OCI-LY1 (cell line): ENCODE results near the gene SCN1A.

Experiments used
- H2AFZ ChIP-seq: fragments of 200-600 bp; sonication (generic), shearing (Covaris generic); 2 replicates; pipeline ENCODE4 v1.6.0; 2014; ENCODE audit warnings: antibody characterized with exemption, mild to moderate bottlenecking, low read length
- H3F3A ChIP-seq: fragments of 200-600 bp; sonication (generic), shearing (Covaris generic); 2 replicates; pipeline ENCODE4 v1.6.0; 2014; ENCODE audit warnings: mild to moderate bottlenecking, antibody characterized with exemption, low read length, moderate library complexity; ENCODE audit not compliant: insufficient read depth
- H3K27ac ChIP-seq: fragments of 200-600 bp; sonication (generic); 2 replicates; pipeline ENCODE4 v1.5.1; 2014; ENCODE audit warnings: low read length, mixed run types, mild to moderate bottlenecking, low read depth; ENCODE audit not compliant: poor library complexity, severe bottlenecking
- H3K27me3 ChIP-seq: fragments of 200-600 bp; sonication (generic); 2 replicates; pipeline ENCODE4 v1.6.0; 2014; ENCODE audit warnings: antibody characterized with exemption, mild to moderate bottlenecking, low read length, moderate library complexity; ENCODE audit not compliant: insufficient read depth
- H3K36me3 ChIP-seq: fragments of 200-600 bp; sonication (generic); 2 replicates; pipeline ENCODE4 v1.6.1; 2014; ENCODE audit warnings: mild to moderate bottlenecking, antibody characterized with exemption, low read length, moderate library complexity, mixed read lengths; ENCODE audit not compliant: insufficient read depth
- H3K4me1 ChIP-seq: fragments of 200-600 bp; sonication (generic); 2 replicates; pipeline ENCODE4 v1.5.1; 2014; ENCODE audit warnings: mild to moderate bottlenecking, low read length, moderate library complexity; ENCODE audit not compliant: insufficient read depth, severe bottlenecking
- H3K4me2 ChIP-seq: fragments of 200-600 bp; sonication (generic), shearing (Covaris generic); 2 replicates; pipeline ENCODE4 v1.6.1; 2014; ENCODE audit warnings: low read length
- H3K4me3 ChIP-seq: fragments of 200-600 bp; sonication (generic); 2 replicates; pipeline ENCODE4 v1.5.1; 2014; ENCODE audit warnings: low read length, low read depth, mild to moderate bottlenecking, mixed read lengths; ENCODE audit not compliant: poor library complexity, severe bottlenecking
- H3K79me2 ChIP-seq: fragments of 200-600 bp; shearing (Covaris generic); 2 replicates; pipeline ENCODE4 v1.6.1; 2016; ENCODE audit warnings: mixed run types, low read length, mixed read lengths; ENCODE audit not compliant: insufficient read depth
- H3K9ac ChIP-seq: fragments of 200-600 bp; sonication (generic), shearing (Covaris generic); 2 replicates; pipeline ENCODE4 v1.6.1; 2014; ENCODE audit warnings: mild to moderate bottlenecking, low read length, mixed read lengths
- H3K9me2 ChIP-seq: fragments of 200-600 bp; sonication (generic), shearing (Covaris generic); 2 replicates; pipeline ENCODE4 v1.6.1; 2014; ENCODE audit warnings: low read depth, mild to moderate bottlenecking, low read length, mixed read lengths
- H3K9me3 ChIP-seq: fragments of 200-600 bp; shearing (Covaris generic); 2 replicates; pipeline ENCODE4 v1.6.1; 2014; ENCODE audit warnings: low read length, mixed read lengths
- H4K20me1 ChIP-seq: fragments of 200-600 bp; sonication (generic), shearing (Covaris generic); 2 replicates; pipeline ENCODE4 v1.6.0; 2016; ENCODE audit warnings: mild to moderate bottlenecking, low read length; ENCODE audit not compliant: insufficient read depth
- CTCF ChIP-seq: fragments of 200-600 bp; sonication (generic), shearing (Covaris generic); IDR thresholded peaks from 2 replicates; pipeline ENCODE4 v1.5.1; 2017; ENCODE audit warnings: mild to moderate bottlenecking, antibody characterized with exemption, low read length, moderate library complexity, mixed read lengths
- EZH2 ChIP-seq: fragments of 200-600 bp; sonication (generic), shearing (Covaris generic); IDR thresholded peaks from 2 replicates; pipeline ENCODE4 v1.8.0; 2017; ENCODE audit warnings: borderline replicate concordance, mixed run types, mild to moderate bottlenecking, antibody characterized with exemption, low read length, moderate library complexity, mixed read lengths

SCN1A gene

DNA sequence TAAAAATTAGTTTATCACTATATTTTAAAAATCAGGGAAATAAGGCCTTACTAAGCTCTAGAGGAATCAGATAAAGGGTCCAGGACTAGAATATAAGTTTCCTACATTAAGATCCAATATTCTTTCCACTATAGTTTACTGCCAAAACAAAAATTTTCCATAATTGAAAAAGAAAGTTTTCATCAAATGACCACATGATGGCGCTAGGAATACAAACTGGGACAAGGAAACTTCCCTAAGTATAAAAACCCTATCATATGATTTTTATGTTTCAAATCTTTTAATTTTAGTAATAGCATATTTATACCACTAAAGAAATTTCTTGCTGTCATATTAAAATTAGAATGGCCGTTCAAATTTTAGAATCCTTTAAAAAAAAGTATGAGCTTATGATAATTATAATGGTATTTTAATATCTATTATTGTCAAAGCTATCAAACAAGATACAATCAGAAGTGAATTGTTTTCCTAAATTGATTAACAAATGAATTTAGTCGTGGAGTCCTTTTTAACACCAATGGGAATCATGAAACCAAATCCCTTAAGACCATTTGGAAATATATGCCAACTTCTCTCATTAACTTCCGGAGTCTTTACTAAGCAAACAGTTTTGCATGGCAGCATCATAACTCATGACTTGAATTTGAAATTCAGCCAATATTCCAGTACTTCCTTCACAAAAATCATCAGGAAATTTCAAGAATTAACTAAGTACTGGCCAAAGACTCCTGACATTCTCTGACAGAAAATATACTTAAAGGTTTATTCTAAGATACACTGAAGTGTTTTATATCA is 70.3 kb downstream of the SCN1A start:
- Histone ChIP-seq H3K4me1 (no peaks in the 10 kb centered on the region), H2AFZ (no peak overlapping the region), H3K4me3 (no peak overlapping the region), H3K9ac (no peak overlapping the region), H3K9me2 (no peaks in the 10 kb centered on the region), H3K79me2 (no peaks in the 10 kb centered on the region), H3K9me3 (no peaks in the 10 kb centered on the region), H4K20me1 (no peaks in the 10 kb centered on the region), H3K4me2 (no peak overlapping the region), H3K27me3 (no peaks in the 10 kb centered on the region), H3K27ac (no peak overlapping the region), H3F3A (no peaks in the 10 kb centered on the region), H3K36me3 (no peaks in the 10 kb centered on the region)
- TF ChIP-seq CTCF (peak; percentile 55), EZH2 (no peak)

DNA sequence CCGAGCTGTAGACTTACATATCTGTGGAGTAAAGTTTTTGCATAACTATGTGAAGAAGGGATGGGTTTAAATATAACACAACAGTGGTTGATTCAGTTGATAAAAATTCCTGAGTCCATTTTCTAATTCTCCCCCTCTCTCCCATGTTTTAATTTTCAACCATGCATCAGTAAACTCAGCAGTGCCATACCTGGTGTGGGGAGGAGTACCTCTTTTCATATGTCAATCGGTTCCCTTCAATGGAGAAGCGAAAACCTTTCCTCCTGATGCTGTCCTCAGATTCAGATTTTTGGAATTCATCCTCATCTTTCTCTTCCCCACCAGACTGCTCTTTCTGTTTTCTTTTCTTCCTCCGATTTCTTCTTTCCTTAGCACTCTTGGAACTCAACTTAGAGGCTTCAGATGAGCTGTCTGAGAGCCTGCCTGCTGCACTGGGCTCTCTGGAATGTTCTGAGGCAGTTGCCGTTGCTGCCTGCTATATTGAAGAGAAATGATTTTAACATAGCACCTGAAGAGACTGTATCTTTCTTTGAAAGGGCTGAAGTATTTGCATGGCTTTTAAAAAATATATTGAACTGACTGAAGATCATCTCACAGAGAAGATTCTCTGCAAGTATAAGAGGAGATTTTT is 82.9 kb downstream of the SCN1A start:
- H3K9me3 ChIP-seq: no peaks in the 10 kb centered on the region
- H3K9ac ChIP-seq: no peak overlapping the region

GRCh38 chr2:166042768-166043390 is 84.9 kb downstream of the SCN1A start:
- no peak overlapping the region for H3K27ac ChIP-seq
- no peak overlapping the region for H3K4me2 ChIP-seq
- no peaks in the 10 kb centered on the region for H3K79me2 ChIP-seq
- H3K27me3 ChIP-seq: no peaks in the 10 kb centered on the region
- H4K20me1 ChIP-seq: no peaks in the 10 kb centered on the region
- H3K4me3 ChIP-seq: no peak overlapping the region
- TF ChIP-seq EZH2 (no peak), CTCF (no peak)
- H3K9me2 ChIP-seq: no peaks in the 10 kb centered on the region
- no peaks in the 10 kb centered on the region for H3K4me1 ChIP-seq
- H2AFZ ChIP-seq: no peak overlapping the region
- H3F3A ChIP-seq: no peaks in the 10 kb centered on the region
- H3K9ac ChIP-seq: no peak overlapping the region
- H3K36me3 ChIP-seq: no peaks in the 10 kb centered on the region
- H3K9me3 ChIP-seq: no peaks in the 10 kb centered on the region

More for the DNA sequence above, 82.9 kb downstream of the SCN1A start:
- Histone ChIP-seq H3K27ac (no peak overlapping the region), H3K27me3 (no peaks in the 10 kb centered on the region), H3K9me2 (no peaks in the 10 kb centered on the region), H3K79me2 (no peaks in the 10 kb centered on the region), H3K4me3 (no peak overlapping the region), H3K4me2 (no peak overlapping the region), H3K36me3 (no peaks in the 10 kb centered on the region), H3K4me1 (no peaks in the 10 kb centered on the region), H4K20me1 (no peaks in the 10 kb centered on the region), H2AFZ (no peak overlapping the region), H3F3A (no peaks in the 10 kb centered on the region)
- TF ChIP-seq EZH2 (no peak), CTCF (no peak)
